ENCODE results near the gene RANBP10. TPM values are rescaled to one million over a fixed set of nuclear protein-coding genes. Genes with fewer than 3 reads are reported as not detected.

RANBP10 gene
- total RNA-seq, 4 donors from 2014 or later = 18.4 to 35.2 (median 27.6) TPM

GRCh38 chr16:67736858-67737257 is 69.5 kb downstream of the RANBP10 start:
- Histone ChIP-seq H3K27me3 (no peaks in the 10 kb centered on the region), H3K4me3 (no peak overlapping the region), H3K9me3 (no peaks in the 10 kb centered on the region), H3K36me3 (peaks cover 41% of the 10 kb centered on the region), H3K27ac (no peak overlapping the region), H3K4me1 (no peaks in the 10 kb centered on the region)
- no peak for DNase-seq (ENCODE audit: low spot score in 2 of 2)
- TF ChIP-seq POLR2A (IDR thresholded peaks at IDR 0.05) (no peak), EP300 (IDR thresholded peaks at IDR 0.05) (no peak), CTCF (IDR thresholded peaks at IDR 0.05) (no peak)
- WGBS = 81% methylated on average over 4 of the region's 4 CpGs

- H3K4me3 ChIP-seq = no peak overlapping the region
- no peaks in the 10 kb centered on the region for H3K27me3 ChIP-seq
- H3K4me1 ChIP-seq = no peaks in the 10 kb centered on the region
- H3K36me3 ChIP-seq = peaks cover 43% of the 10 kb centered on the region
- no peak for DNase-seq (ENCODE audit: low spot score in 2 of 2)
- H3K9me3 ChIP-seq = no peaks in the 10 kb centered on the region
- 94% methylated on average over 9 of the region's 9 CpGs for WGBS
- no peak overlapping the region for H3K27ac ChIP-seq
- no peak for TF ChIP-seq POLR2A (IDR thresholded peaks at IDR 0.05)
- no peak for TF ChIP-seq CTCF (IDR thresholded peaks at IDR 0.05)
- TF ChIP-seq POLR2AphosphoS5 (IDR thresholded peaks at IDR 0.05) = no peak
- TF ChIP-seq EP300 (IDR thresholded peaks at IDR 0.05) = no peak
Observed at GRCh38 chr16:67734731-67735201, 71.6 kb downstream of the RANBP10 start.

GRCh38 chr16:67733734-67734470 is 72.5 kb downstream of the RANBP10 start:
- TF ChIP-seq EP300 (IDR thresholded peaks at IDR 0.05) (no peak), POLR2A (IDR thresholded peaks at IDR 0.05) (no peak), POLR2AphosphoS5 (IDR thresholded peaks at IDR 0.05) (no peak), CTCF (IDR thresholded peaks at IDR 0.05) (no peak)
- H3K36me3 ChIP-seq = peaks cover 48% of the 10 kb centered on the region
- 96% methylated on average over 2 of the region's 5 CpGs for WGBS

GRCh38 chr16:67731753-67732095 is 74.6 kb downstream of the RANBP10 start:
- Histone ChIP-seq H3K27me3 (no peaks in the 10 kb centered on the region), H3K4me1 (no peaks in the 10 kb centered on the region), H3K36me3 (peaks cover 65% of the 10 kb centered on the region), H3K9me3 (no peaks in the 10 kb centered on the region), H3K4me3 (no peak overlapping the region), H3K27ac (no peak overlapping the region)
- WGBS = 82% methylated on average over 4 of the region's 4 CpGs
- no peak for DNase-seq (ENCODE audit: low spot score in 2 of 2)
- TF ChIP-seq CTCF (IDR thresholded peaks at IDR 0.05) = no peak
- TF ChIP-seq POLR2AphosphoS5 (IDR thresholded peaks at IDR 0.05) = no peak
- TF ChIP-seq POLR2A (IDR thresholded peaks at IDR 0.05) = no peak
- TF ChIP-seq EP300 (IDR thresholded peaks at IDR 0.05) = no peak

More at GRCh38 chr16:67733734-67734470, 72.5 kb downstream of the RANBP10 start:
- no peak for DNase-seq (ENCODE audit: low spot score in 2 of 2)
- H3K4me1 ChIP-seq = no peaks in the 10 kb centered on the region
- no peak overlapping the region for H3K27ac ChIP-seq
- H3K27me3 ChIP-seq = no peaks in the 10 kb centered on the region
- H3K9me3 ChIP-seq = no peaks in the 10 kb centered on the region
- H3K4me3 ChIP-seq = no peak overlapping the region

- Histone ChIP-seq H3K36me3 (peaks cover 70% of the 10 kb centered on the region), H3K27ac (no peak overlapping the region), H3K4me1 (no peaks in the 10 kb centered on the region), H3K4me3 (no peak overlapping the region), H3K9me3 (no peaks in the 10 kb centered on the region), H3K27me3 (no peaks in the 10 kb centered on the region)
- DNase-seq (ENCODE audit: low spot score in 2 of 2) = no peak
- TF ChIP-seq CTCF (IDR thresholded peaks at IDR 0.05) (no peak), EP300 (IDR thresholded peaks at IDR 0.05) (no peak), POLR2A (IDR thresholded peaks at IDR 0.05) (no peak), POLR2AphosphoS5 (IDR thresholded peaks at IDR 0.05) (no peak)
- 92% methylated on average over 9 of the region's 9 CpGs for whole genome bisulfite sequencing
Observed at GRCh38 chr16:67731071-67731752, 75.1 kb downstream of the RANBP10 start.
